ENCODE results near the gene HCN3. TPM values are rescaled to one million over a fixed set of nuclear protein-coding genes. Genes with fewer than 3 reads are reported as not detected.

Gene HCN3
- total RNA-seq, 2 experiments from 2014 or later = 1.5 TPM

DNA sequence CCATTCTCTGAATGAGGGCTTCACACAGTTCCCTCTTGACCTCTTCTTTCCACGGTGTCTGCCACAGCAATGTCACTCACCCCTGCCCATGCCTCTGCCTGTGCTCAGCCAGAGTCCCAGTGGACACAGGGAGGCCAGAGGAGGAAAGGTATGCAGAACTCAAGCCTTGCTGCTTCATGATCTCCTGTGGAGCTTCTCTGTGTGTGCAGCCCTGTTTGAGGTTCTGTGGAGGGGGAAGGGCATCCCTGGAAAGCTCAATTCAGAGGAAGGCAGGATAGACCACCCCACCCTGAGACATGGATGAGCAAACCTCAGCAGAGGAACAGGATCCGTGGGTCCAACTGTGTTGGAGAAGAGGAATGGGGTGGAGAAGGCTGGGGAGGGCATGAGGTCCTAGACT, 2.0 kb downstream of the HCN3 start:
- intact Hi-C loops (cut with micrococcal nuclease) = loop anchor here (5.0 kb wide), 1 partner anchor 43 kb away; the partner anchor contains the start of gene RUSC1
- H3K4me3 Mint-ChIP-seq = no peak overlapping the region
- DNase-seq (no peak), ATAC-seq (no peak)
- ChIA-PET CTCF (interaction anchor here (1.0 to 2.4 kb wide), 6 partner anchors 27 to 45 kb away, joined by 3 to 15 read pairs (median 4); partner anchors contain the start of genes FDPS and RUSC1), POLR2A (interaction anchor here (1.3 to 1.6 kb wide), 2 partner anchors 13 to 48 kb away, joined by 4 read pairs; no protein-coding TSS in a partner anchor)
- no peaks in the 10 kb centered on the region for H3K27me3 Mint-ChIP-seq
- no peak overlapping the region for H3K27ac Mint-ChIP-seq
- TF ChIP-seq, protein P1, sequence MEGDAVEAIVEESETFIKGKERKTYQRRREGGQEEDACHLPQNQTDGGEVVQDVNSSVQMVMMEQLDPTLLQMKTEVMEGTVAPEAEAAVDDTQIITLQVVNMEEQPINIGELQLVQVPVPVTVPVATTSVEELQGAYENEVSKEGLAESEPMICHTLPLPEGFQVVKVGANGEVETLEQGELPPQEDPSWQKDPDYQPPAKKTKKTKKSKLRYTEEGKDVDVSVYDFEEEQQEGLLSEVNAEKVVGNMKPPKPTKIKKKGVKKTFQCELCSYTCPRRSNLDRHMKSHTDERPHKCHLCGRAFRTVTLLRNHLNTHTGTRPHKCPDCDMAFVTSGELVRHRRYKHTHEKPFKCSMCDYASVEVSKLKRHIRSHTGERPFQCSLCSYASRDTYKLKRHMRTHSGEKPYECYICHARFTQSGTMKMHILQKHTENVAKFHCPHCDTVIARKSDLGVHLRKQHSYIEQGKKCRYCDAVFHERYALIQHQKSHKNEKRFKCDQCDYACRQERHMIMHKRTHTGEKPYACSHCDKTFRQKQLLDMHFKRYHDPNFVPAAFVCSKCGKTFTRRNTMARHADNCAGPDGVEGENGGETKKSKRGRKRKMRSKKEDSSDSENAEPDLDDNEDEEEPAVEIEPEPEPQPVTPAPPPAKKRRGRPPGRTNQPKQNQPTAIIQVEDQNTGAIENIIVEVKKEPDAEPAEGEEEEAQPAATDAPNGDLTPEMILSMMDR (IDR thresholded peaks at IDR 0.05) = no peak
- peaks cover 19% of the 10 kb centered on the region for H3K4me1 Mint-ChIP-seq (ENCODE audit: low read depth)
- H3K9me3 Mint-ChIP-seq = no peaks in the 10 kb centered on the region
- no peaks in the 10 kb centered on the region for H3K36me3 Mint-ChIP-seq (ENCODE audit: low read depth)

DNA sequence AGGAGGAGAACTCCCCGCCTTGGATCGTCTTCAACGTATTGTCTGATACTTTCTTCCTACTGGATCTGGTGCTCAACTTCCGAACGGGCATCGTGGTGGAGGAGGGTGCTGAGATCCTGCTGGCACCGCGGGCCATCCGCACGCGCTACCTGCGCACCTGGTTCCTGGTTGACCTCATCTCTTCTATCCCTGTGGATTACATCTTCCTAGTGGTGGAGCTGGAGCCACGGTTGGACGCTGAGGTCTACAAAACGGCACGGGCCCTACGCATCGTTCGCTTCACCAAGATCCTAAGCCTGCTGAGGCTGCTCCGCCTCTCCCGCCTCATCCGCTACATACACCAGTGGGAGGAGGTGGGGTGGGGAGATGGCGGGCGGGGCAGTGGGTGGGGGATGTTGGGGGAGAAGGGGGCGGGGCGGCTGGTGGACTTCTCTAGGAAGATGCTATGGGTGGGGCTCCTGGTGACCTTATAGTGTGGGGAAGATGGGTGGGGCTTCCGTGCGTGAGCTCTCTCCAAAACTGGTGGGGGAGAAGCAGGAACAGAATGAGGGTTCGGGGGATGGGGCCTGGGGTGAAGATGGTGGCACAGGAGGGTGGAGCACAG, 5.3 kb downstream of the HCN3 start:
- Mint-ChIP-seq H3K9me3 (no peaks in the 10 kb centered on the region), H3K27me3 (no peaks in the 10 kb centered on the region), H3K27ac (no peak overlapping the region), H3K4me1 (ENCODE audit: low read depth) (peaks cover 6% of the 10 kb centered on the region), H3K36me3 (ENCODE audit: low read depth) (no peaks in the 10 kb centered on the region), H3K4me3 (no peak overlapping the region)
- no peak for ATAC-seq
- ChIA-PET POLR2A (interaction anchor here (0.8 kb wide), 1 partner anchor 27 kb away, joined by 3 read pairs; the partner anchor contains the start of gene ENTREP3), CTCF (no interaction called here)
- TF ChIP-seq, protein P1 (IDR thresholded peaks at IDR 0.05) = no peak
- DNase-seq = no peak
- intact Hi-C loops (cut with micrococcal nuclease) = no loop called here

DNA sequence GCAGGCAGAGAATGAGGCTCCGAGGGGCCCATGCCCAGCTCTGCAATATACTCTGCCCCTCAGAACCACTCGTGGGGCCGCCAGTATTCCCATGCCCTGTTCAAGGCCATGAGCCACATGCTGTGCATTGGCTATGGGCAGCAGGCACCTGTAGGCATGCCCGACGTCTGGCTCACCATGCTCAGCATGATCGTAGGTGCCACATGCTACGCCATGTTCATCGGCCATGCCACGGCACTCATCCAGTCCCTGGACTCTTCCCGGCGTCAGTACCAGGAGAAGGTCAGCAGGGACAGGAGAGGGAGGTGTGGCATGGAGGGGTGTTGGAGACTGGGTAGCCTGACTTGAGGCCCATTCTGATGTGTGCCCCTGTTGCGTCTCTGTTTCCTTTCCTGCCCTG, 7.2 kb downstream of the HCN3 start:
- TF ChIP-seq, protein P1 (IDR thresholded peaks at IDR 0.05) = no peak
- CTCF ChIA-PET = no interaction called here
- Mint-ChIP-seq H3K27ac (no peak overlapping the region), H3K36me3 (ENCODE audit: low read depth) (no peaks in the 10 kb centered on the region), H3K9me3 (no peaks in the 10 kb centered on the region), H3K4me3 (no peak overlapping the region), H3K4me1 (ENCODE audit: low read depth) (no peaks in the 10 kb centered on the region), H3K27me3 (no peaks in the 10 kb centered on the region)
- no peak for ATAC-seq
- no peak for DNase-seq
- intact Hi-C loops (cut with micrococcal nuclease) = no loop called here
- POLR2A ChIA-PET = interaction anchor here (0.6 kb wide), 1 partner anchor 632 kb away, joined by 3 read pairs; no protein-coding TSS in a partner anchor

DNA sequence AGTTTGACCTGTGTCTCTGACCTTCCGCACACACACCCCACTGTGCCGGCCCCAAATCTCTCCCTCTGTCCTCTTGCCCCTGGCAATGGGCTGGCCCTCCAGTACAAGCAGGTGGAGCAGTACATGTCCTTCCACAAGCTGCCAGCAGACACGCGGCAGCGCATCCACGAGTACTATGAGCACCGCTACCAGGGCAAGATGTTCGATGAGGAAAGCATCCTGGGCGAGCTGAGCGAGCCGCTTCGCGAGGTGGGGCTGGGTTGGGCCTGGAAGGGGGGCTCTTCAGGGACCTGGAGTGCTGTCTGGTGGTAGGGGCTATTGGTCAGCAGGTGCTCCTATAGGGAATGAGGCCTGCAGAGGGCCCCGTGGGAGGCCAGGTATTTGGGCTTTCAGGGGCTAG, 7.8 kb downstream of the HCN3 start:
- no peaks in the 10 kb centered on the region for H3K9me3 Mint-ChIP-seq
- ChIA-PET CTCF (no interaction called here), POLR2A (no interaction called here)
- H3K27me3 Mint-ChIP-seq = peaks cover 1% of the 10 kb centered on the region
- intact Hi-C loops (cut with micrococcal nuclease) = no loop called here
- no peaks in the 10 kb centered on the region for H3K4me1 Mint-ChIP-seq (ENCODE audit: low read depth)
- no peak overlapping the region for H3K4me3 Mint-ChIP-seq
- ATAC-seq = no peak
- TF ChIP-seq, protein P1 (IDR thresholded peaks at IDR 0.05) = no peak
- DNase-seq = no peak
- no peak overlapping the region for H3K27ac Mint-ChIP-seq
- H3K36me3 Mint-ChIP-seq (ENCODE audit: low read depth) = no peaks in the 10 kb centered on the region

DNA sequence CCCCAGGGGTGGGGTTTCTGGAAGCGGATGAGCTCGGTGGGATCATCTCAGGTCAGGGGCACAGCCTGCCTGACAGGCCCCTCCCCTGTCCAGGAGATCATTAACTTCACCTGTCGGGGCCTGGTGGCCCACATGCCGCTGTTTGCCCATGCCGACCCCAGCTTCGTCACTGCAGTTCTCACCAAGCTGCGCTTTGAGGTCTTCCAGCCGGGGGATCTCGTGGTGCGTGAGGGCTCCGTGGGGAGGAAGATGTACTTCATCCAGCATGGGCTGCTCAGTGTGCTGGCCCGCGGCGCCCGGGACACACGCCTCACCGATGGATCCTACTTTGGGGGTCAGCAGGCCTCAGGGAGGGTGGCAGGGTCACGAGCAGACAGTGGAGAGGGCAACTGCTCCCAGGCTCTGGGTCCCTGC, 8.4 kb downstream of the HCN3 start:
- H3K4me3 Mint-ChIP-seq = no peak overlapping the region
- CTCF ChIA-PET = interaction anchor here (1.1 kb wide), 1 partner anchor 35 kb away, joined by 3 read pairs; the partner anchor contains the start of gene RUSC1
- H3K27ac Mint-ChIP-seq = no peak overlapping the region
- intact Hi-C loops (cut with micrococcal nuclease) = no loop called here
- H3K36me3 Mint-ChIP-seq (ENCODE audit: low read depth) = no peaks in the 10 kb centered on the region
- no peaks in the 10 kb centered on the region for H3K9me3 Mint-ChIP-seq
- TF ChIP-seq, protein P1 (IDR thresholded peaks at IDR 0.05) = no peak
- POLR2A ChIA-PET = no interaction called here
- peaks cover 3% of the 10 kb centered on the region for H3K27me3 Mint-ChIP-seq
- no peaks in the 10 kb centered on the region for H3K4me1 Mint-ChIP-seq (ENCODE audit: low read depth)
- DNase-seq (no peak), ATAC-seq (no peak)

All from activated CD8-positive, alpha-beta T cell treated with anti-CD3 and anti-CD28 coated beads for 36 hours (primary cell).